HepG2 (cell line): ENCODE data around the gene GALNT10. TPM values are rescaled to one million over a fixed set of nuclear protein-coding genes. Genes with fewer than 3 reads are reported as not detected.

Experiments
- ATAC-seq: fragments of 200-7000 bp; cut with Tn5 transposase; 3 replicates; pipeline ENCODE4 v1.9.1; 2020; ENCODE audit warnings: mild to moderate bottlenecking, moderate library complexity
- BruUV-seq: library from RNA; stranded (reverse); fragments of 400-500 nt; replicated peaks from 2 replicates; lab custom pipeline; 2021; lab: Mats Ljungman, UMichigan
- CTCF ChIA-PET: fragments of 300-600 bp; formaldehyde crosslinking; extraction: SDS; loops from one replicate; lab custom pipeline; 2021; ENCODE audit warnings: low total read pairs, inconsistent platforms, low intra/inter-chr PET ratio; lab: Yijun Ruan, JAX
- POLR2A ChIA-PET: fragments of 350-600 bp; sonication (Branson Sonifier 250); formaldehyde crosslinking; loops from one replicate; lab custom pipeline; 2020; ENCODE audit warnings: antibody characterized with exemption, inconsistent platforms; lab: Yijun Ruan, JAX
- DNase-seq: peaks from one replicate; pipeline ENCODE4 v3.0.0-alpha.2; 2015; ENCODE audit warnings: low spot score
- FAIRE-seq: peaks from 3 replicates; lab custom pipeline; 2011; peaks lifted over from hg19 to GRCh38; lab: Jason Lieb, UNC
- H2AFZ ChIP-seq: one replicate; pipeline ENCODE4 v1.6.1; 2011; ENCODE audit warnings: low read length, inconsistent platforms
- H3K27ac ChIP-seq: fragments of 300-600 bp; 3 replicates; pipeline ENCODE4 v1.8.0; 2011; ENCODE audit warnings: mixed run types, mild to moderate bottlenecking, mixed read lengths, low read length, inconsistent platforms; ENCODE audit not compliant: insufficient read depth; ENCODE audit errors: extremely low read length
- H3K27me3 ChIP-seq, 2 experiments: fragments of 200-600 bp in 1 of 2; 2 replicates in 1 of 2; 3 replicates in 1 of 2; pipeline versions ENCODE4 v1.6.0 to v1.8.0; 2011; ENCODE audit warnings: low read length in 2 of 2, mild to moderate bottlenecking in 2 of 2, moderate library complexity in 2 of 2, inconsistent platforms in 1 of 2; ENCODE audit not compliant: insufficient read depth in 2 of 2, control insufficient read depth in 1 of 2
- H3K36me3 ChIP-seq, 2 experiments: fragments of 200-600 bp in 1 of 2; replicated peaks in 1 of 2; 2 replicates in 1 of 2; 3 replicates in 1 of 2; pipeline versions ENCODE4 v1.5.1 to v1.8.0; 2011; ENCODE audit warnings: low read length in 2 of 2, inconsistent platforms in 1 of 2; ENCODE audit not compliant: insufficient read depth in 2 of 2, control insufficient read depth in 1 of 2
- H3K4me1 ChIP-seq: 2 replicates; pipeline ENCODE4 v1.5.1; 2012; ENCODE audit warnings: low read length, inconsistent platforms; ENCODE audit not compliant: insufficient read depth
- H3K4me2 ChIP-seq: 2 replicates; pipeline ENCODE4 v1.6.0; 2011; ENCODE audit warnings: low read depth, low read length, inconsistent platforms
- H3K4me3 ChIP-seq, 3 experiments: fragments of 200-600 bp in 1 of 3; sonication (generic), shearing (Covaris generic) in 1 of 3; replicated peaks in 1 of 3; 2 replicates each; pipeline ENCODE4 v1.5.1; 2011 to 2016; ENCODE audit warnings: low read length in 3 of 3, inconsistent platforms in 2 of 3, low read depth in 2 of 3, mild to moderate bottlenecking in 2 of 3, control low read depth in 1 of 3, mixed read lengths in 1 of 3; ENCODE audit not compliant: insufficient read depth in 1 of 3
- H3K79me2 ChIP-seq: one replicate; pipeline ENCODE4 v1.6.1; 2011; ENCODE audit warnings: low read length, inconsistent platforms; ENCODE audit not compliant: insufficient read depth
- H3K9ac ChIP-seq: 2 replicates; pipeline ENCODE4 v1.6.0; 2011; ENCODE audit warnings: mild to moderate bottlenecking, low read depth, low read length, inconsistent platforms; ENCODE audit not compliant: insufficient read depth
- H3K9me3 ChIP-seq: 2 replicates; pipeline ENCODE4 v1.5.1; 2012; ENCODE audit warnings: mild to moderate bottlenecking, low read length
- H4K20me1 ChIP-seq: 2 replicates; pipeline ENCODE4 v1.6.0; 2011; ENCODE audit warnings: inconsistent platforms, mild to moderate bottlenecking, low read length, moderate library complexity; ENCODE audit not compliant: insufficient read depth
- ATF2 ChIP-seq: sonication (generic); formaldehyde crosslinking; IDR thresholded peaks from 2 replicates; pipeline ENCODE4 v1.4.0; 2020; ENCODE audit warnings: missing genetic modification reagents
- HNF4A ChIP-seq: sonication (generic); formaldehyde crosslinking; IDR thresholded peaks from 2 replicates; pipeline ENCODE4 v1.4.0; 2020; ENCODE audit warnings: missing genetic modification reagents
- MED1 ChIP-seq: sonication (generic); formaldehyde crosslinking; IDR thresholded peaks from 2 replicates; pipeline ENCODE4 v1.4.0; 2020; ENCODE audit warnings: missing genetic modification reagents
- RERE ChIP-seq: IDR thresholded peaks from 2 replicates; pipeline ENCODE4 v1.6.1; 2016; ENCODE audit warnings: low read depth, missing genetic modification reagents, missing compliant biosample characterization
- SAP130 ChIP-seq: IDR thresholded peaks from 2 replicates; pipeline ENCODE4 v1.6.1; 2016; ENCODE audit warnings: low read depth
- SMC3 ChIP-seq: IDR thresholded peaks from 2 replicates; pipeline ENCODE4 v1.6.1; 2011; ENCODE audit warnings: low read length, improper control_type of control experiment
- ZBTB33 ChIP-seq: sonication (generic); formaldehyde crosslinking; IDR thresholded peaks from 2 replicates; pipeline ENCODE4 v1.4.0; 2020; ENCODE audit warnings: missing genetic modification reagents
- ZNF597 ChIP-seq: sonication (generic); formaldehyde crosslinking; IDR thresholded peaks from 2 replicates; pipeline ENCODE4 v1.5.0; 2020; ENCODE audit warnings: missing genetic modification reagents
- ZNF7 ChIP-seq: IDR thresholded peaks from 2 replicates; pipeline ENCODE4 v1.6.1; 2016; ENCODE audit warnings: missing biosample characterization, missing genetic modification reagents
- ZNF724P ChIP-seq: sonication (generic); formaldehyde crosslinking; IDR thresholded peaks from 2 replicates; pipeline ENCODE4 v1.8.0; 2022; ENCODE audit warnings: missing genetic modification reagents, borderline replicate concordance
- WGBS: methylation state at CpG from one replicate; pipeline ENCODE4 v1.1.6; 2017; ENCODE audit warnings: low lambda C conversion rate; 5-methylcytosine and 5-hydroxymethylcytosine counted together
- in situ Hi-C: cut with HindIII; loops from 2 replicates; pipeline ENCODE4 v1.10.0; 2017; ENCODE audit warnings: low pct_unique_long_range_greater_than_20kb; ENCODE audit not compliant: extremely low pct_ligation_motif_present
- intact Hi-C: fragments of 100-400 bp; cut with micrococcal nuclease; formaldehyde crosslinking; loops from one replicate; pipeline ENCODE4 v1.10.0; 2022; ENCODE audit not compliant: unreplicated experiment
- polyA plus RNA-seq, 8 experiments: library from polyadenylated mRNA; depleted of rRNA in 3 of 8; stranded (reverse) in 7 of 8; unstranded in 1 of 8; fragments of >200 nt; fragmentation: Illumina TruSeq in 4 of 8; extraction: Trizol in 4 of 8; gene quantifications; 2 replicates each; pipeline versions ENCODE4 v1.2.1 to v1.2.3, GENCODE V29; 2011 to 2016; ENCODE audit warnings: low read depth in 4 of 8, missing spikeins in 1 of 8, mixed read lengths in 1 of 8; ENCODE audit not compliant: insufficient read depth in 1 of 8
- total RNA-seq, 5 experiments: library from RNA; depleted of rRNA; stranded (reverse); fragments of >200 nt; fragmentation: Illumina TruSeq; extraction: Trizol; gene quantifications; 2 replicates each; pipeline ENCODE4 v1.2.3, GENCODE V29; 2016; ENCODE audit warnings: low read depth in 1 of 5

The GALNT10 gene
- total and polyA plus RNA-seq, 2 of the 13 experiments (the other 11 are each of a cell fraction or from before 2014, with no cell fraction given), result 8.1 to 11.2 TPM

DNA sequence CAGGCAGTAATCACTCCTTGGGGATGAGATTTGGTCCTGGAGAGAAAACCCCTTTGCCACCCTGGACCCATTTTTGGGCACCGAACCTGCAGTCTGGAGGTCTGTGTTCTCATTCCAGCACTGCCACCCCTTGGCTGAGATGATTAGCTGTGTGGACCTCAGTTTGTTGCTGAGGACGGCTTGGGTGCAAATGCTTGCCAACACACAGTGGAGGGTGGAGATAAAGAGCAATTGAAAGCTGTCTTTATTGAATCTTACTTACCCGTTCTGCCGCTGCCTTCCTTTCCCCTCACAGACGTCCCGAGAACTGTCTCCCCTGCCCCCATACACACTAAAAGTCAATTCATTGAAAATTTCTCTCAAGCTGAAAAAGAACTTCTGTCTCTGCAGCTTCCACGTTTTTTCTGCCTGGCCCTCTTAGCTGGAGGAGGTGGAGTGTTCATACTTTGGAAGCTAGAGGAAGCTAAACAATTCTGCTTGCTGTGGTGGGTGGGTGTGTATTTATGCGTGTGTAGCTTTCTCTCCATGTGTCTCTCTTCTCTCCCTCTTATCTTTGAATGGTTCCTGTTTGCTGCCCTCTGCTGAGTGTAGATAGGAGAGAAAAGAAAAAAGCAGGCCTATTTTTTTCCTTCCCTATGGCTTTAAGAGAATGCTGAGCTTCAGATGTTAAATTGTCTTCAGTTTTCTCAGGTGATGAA is 6.6 kb downstream of the GALNT10 start (continued):
- TF ChIP-seq ATF2, result no peak
- TF ChIP-seq ZNF7 (CRISPR knock-in tag), result no peak
- TF ChIP-seq HNF4A (CRISPR knock-in tag), result no peak
- TF ChIP-seq ZNF724P (CRISPR knock-in tag), result no peak
- TF ChIP-seq SMC3, result 0 out of 2 replicates have a peak, but pooled peaks have one; percentile 29
- TF ChIP-seq SAP130 (CRISPR knock-in tag), result 0 out of 2 replicates have a peak, but pooled peaks have one; percentile 18

GRCh38 chr5:154197801-154198491 is 7.4 kb downstream of the GALNT10 start:
- intact Hi-C loops (loop anchor here (2.0 to 5.0 kb wide), 3 partner anchors 89 to 226 kb away; no protein-coding TSS in a partner anchor), in situ Hi-C loops (no loop called here)
- no peak overlapping the region for H3K4me2 ChIP-seq
- peaks cover 30% of the 10 kb centered on the region for H3K4me1 ChIP-seq
- H4K20me1 ChIP-seq, result no peaks in the 10 kb centered on the region
- POLR2A ChIA-PET, result interaction anchor here (0.7 kb wide), 1 partner anchor 9 kb away, joined by 3 read pairs; no protein-coding TSS in a partner anchor
- no peaks in the 10 kb centered on the region for H3K27me3 ChIP-seq
- H2AFZ ChIP-seq, result no peak overlapping the region
- DNase-seq (peak; percentile 44), ATAC-seq (no peak), FAIRE-seq (no peak)
- 86% methylated on average over 7 of the region's 8 CpGs for WGBS
- no peak overlapping the region for H3K27ac ChIP-seq
- CTCF ChIA-PET, result no interaction called here
- no peak overlapping the region for H3K9ac ChIP-seq
- no peaks in the 10 kb centered on the region for H3K9me3 ChIP-seq
- peaks cover 0 to 2% of the 10 kb centered on the region in 2 experiments; a peak in 1 of 5 replicates for H3K36me3 ChIP-seq
- no peaks in the 10 kb centered on the region for H3K79me2 ChIP-seq
- BruUV-seq, result no TSS peak
- no peak overlapping the region for H3K4me3 ChIP-seq
- TF ChIP-seq ZNF597 (CRISPR knock-in tag) (no peak), MED1 (CRISPR knock-in tag) (no peak), ZBTB33 (CRISPR knock-in tag) (peak; percentile 73), RERE (CRISPR knock-in tag) (no peak)
